ENCODE results near the gene FAM174C.

The FAM174C gene

GRCh38 chr19:1257475-1258162, 17.7 kb upstream of the FAM174C start:
- CTCF ChIA-PET, result interaction anchor here (0.6 to 1.4 kb wide), 3 partner anchors 10 to 180 kb away, joined by 3 to 5 read pairs (median 3); no protein-coding TSS in a partner anchor
- Histone ChIP-seq H3K36me3 (ENCODE audit: control insufficient read depth in 2 of 2, insufficient read depth in 1 of 2, low read length in 2 of 2) (peaks cover 21 to 49% of the 10 kb centered on the region in 2 experiments), H3K27ac (ENCODE audit: extremely low read depth, low read depth, low read length) (peak overlapping the region; percentile 54; the same call in 1 of the 2 replicates), H3K4me1 (ENCODE audit: control insufficient read depth, insufficient read depth, low read length) (peaks cover 27% of the 10 kb centered on the region), H3K9me3 (ENCODE audit: control insufficient read depth, insufficient read depth, low read depth, low read length) (no peaks in the 10 kb centered on the region), H3K4me3 (ENCODE audit: low read depth, low read length) (no peak overlapping the region)
- POLR2A ChIA-PET, result interaction anchor here (1.2 to 10.8 kb wide), 2 partner anchors 9 to 13 kb away, joined by 4 to 407 read pairs; partner anchors contain the start of gene CIRBP
- peak; percentile 89 for TF ChIP-seq ZNF513 (tag by site-specific recombination; IDR thresholded peaks at IDR 0.05)
- no peak for TF ChIP-seq GFI1B (tag by site-specific recombination; IDR thresholded peaks at IDR 0.05)
- peak; percentile 77 for TF ChIP-seq PRDM1 (tag by site-specific recombination; IDR thresholded peaks at IDR 0.05)
- peak; percentile 30; the same call in 1 of the 2 replicates for TF ChIP-seq PATZ1 (tag by site-specific recombination; IDR thresholded peaks at IDR 0.05)
- 0 out of 2 replicates have a peak, but pooled peaks have one; percentile 38 for TF ChIP-seq KLF1 (tag by site-specific recombination; IDR thresholded peaks at IDR 0.05)
- peak; percentile 56 for TF ChIP-seq ZNF398 (tag by site-specific recombination; IDR thresholded peaks at IDR 0.05)
- 0 out of 2 replicates have a peak, but pooled peaks have one; percentile 32 for TF ChIP-seq BCL11B (tag by site-specific recombination; IDR thresholded peaks at IDR 0.05; ENCODE audit: low read depth)
- peak; percentile 75 for TF ChIP-seq ZNF366 (tag by site-specific recombination; conservative IDR thresholded peaks at IDR 0.05)
- peak; percentile 12; the same call in 1 of the 2 replicates for TF ChIP-seq SCRT2 (tag by site-specific recombination; IDR thresholded peaks at IDR 0.05)
- no peak for TF ChIP-seq BCL11A (tag by site-specific recombination; IDR thresholded peaks at IDR 0.05; ENCODE audit: low read depth)
- TF ChIP-seq ZNF785 (tag by site-specific recombination; IDR thresholded peaks at IDR 0.05), result no peak
- peak; percentile 51; the same call in 1 of the 2 replicates for TF ChIP-seq ZNF341 (tag by site-specific recombination; IDR thresholded peaks at IDR 0.05; ENCODE audit: low read depth)

GRCh38 chr19:1258163-1258492, 17.2 kb upstream of the FAM174C start:
- Histone ChIP-seq H3K9me3 (ENCODE audit: control insufficient read depth, insufficient read depth, low read depth, low read length) (no peaks in the 10 kb centered on the region), H3K27ac (ENCODE audit: extremely low read depth, low read depth, low read length) (peak overlapping the region; percentile 54), H3K4me1 (ENCODE audit: control insufficient read depth, insufficient read depth, low read length) (peaks cover 27% of the 10 kb centered on the region), H3K36me3 (ENCODE audit: control insufficient read depth in 2 of 2, insufficient read depth in 1 of 2, low read length in 2 of 2) (peaks cover 21 to 49% of the 10 kb centered on the region in 2 experiments), H3K4me3 (ENCODE audit: low read depth, low read length) (no peak overlapping the region)
- ChIA-PET CTCF (interaction anchor here (0.6 to 1.4 kb wide), 3 partner anchors 9 to 179 kb away, joined by 3 to 5 read pairs (median 3); no protein-coding TSS in a partner anchor), POLR2A (interaction anchor here (0.6 to 10.8 kb wide), 4 partner anchors 8 to 688 kb away, joined by 3 to 407 read pairs (median 4); partner anchors contain the start of gene CIRBP)
- TF ChIP-seq GLIS2 (tag by site-specific recombination; IDR thresholded peaks at IDR 0.05) (peak; percentile 89), ZNF221 (tag by site-specific recombination; IDR thresholded peaks at IDR 0.05; ENCODE audit: borderline replicate concordance) (no peak), GLIS1 (tag by site-specific recombination; IDR thresholded peaks at IDR 0.05) (peak; percentile 96), IKZF3 (tag by site-specific recombination; IDR thresholded peaks at IDR 0.05) (peak; percentile 66), ZBTB10 (tag by site-specific recombination; IDR thresholded peaks at IDR 0.05) (0 out of 2 replicates have a peak, but pooled peaks have one; percentile 31), ZIC2 (tag by site-specific recombination; IDR thresholded peaks at IDR 0.05) (peak; percentile 85), PRDM6 (tag by site-specific recombination; IDR thresholded peaks at IDR 0.05) (no peak), ZNF768 (tag by site-specific recombination; IDR thresholded peaks at IDR 0.05) (no peak), TRIM28 (IDR thresholded peaks at IDR 0.05; ENCODE audit: borderline replicate concordance, low read length) (no peak), SP2 (tag by site-specific recombination; IDR thresholded peaks at IDR 0.05) (peak; percentile 57), ZNF341 (tag by site-specific recombination; IDR thresholded peaks at IDR 0.05; ENCODE audit: low read depth) (0 out of 2 replicates have a peak, but pooled peaks have one; percentile 19)
